GM18858 (cell line): ENCODE measurements around the gene ZDHHC16.
"Not testable (repeated sequence)": the region's sequence is repeated elsewhere in the genome, so short reads cannot be mapped to it uniquely, and the experiment has no call there.

Experiments
- ATAC-seq: cut with Tn5 transposase; IDR thresholded peaks from one replicate; pipeline ENCODE4 v1.9.1; 2021; ENCODE audit not compliant: unreplicated experiment

The ZDHHC16 gene

DNA sequence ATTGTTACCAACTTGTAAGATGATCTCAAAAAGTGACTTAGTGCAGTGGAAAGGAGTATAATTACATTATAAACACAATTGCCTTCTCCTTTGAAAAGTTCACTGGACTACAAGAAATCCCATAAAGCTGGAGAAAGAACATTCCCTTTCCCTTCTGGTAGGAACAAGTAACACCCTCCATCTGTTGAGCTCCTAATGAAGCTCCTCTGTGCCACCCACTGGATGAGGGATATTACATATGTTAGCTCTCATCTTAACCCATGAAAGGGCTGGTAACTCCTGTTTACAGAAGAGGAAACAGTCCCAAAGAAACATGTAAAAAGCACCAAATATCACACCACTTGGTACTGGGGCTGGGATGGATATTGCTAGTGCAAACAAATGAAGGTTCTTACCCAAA, 11.9 kb upstream of the ZDHHC16 start:
- ATAC-seq, result no peak

DNA sequence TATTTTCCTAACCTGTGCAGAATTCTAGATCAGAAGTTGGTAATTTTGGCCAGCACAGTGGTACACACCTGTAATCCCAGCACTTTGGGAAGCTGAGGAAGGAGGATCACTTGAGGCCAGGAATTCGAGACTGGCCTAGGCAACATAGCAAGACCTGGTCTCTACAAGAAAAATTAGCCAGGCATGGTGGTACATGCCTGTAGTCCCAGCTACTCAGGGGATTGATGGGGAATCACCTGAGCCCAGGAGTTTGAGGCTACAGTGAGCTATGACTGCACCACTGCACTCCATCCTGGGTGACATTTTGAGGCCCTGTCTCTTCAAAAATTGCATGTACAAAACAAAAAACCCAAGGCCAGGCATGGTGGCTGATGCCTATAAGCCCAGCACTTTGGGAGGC, 11.4 kb upstream of the ZDHHC16 start:
- no peak for ATAC-seq

DNA sequence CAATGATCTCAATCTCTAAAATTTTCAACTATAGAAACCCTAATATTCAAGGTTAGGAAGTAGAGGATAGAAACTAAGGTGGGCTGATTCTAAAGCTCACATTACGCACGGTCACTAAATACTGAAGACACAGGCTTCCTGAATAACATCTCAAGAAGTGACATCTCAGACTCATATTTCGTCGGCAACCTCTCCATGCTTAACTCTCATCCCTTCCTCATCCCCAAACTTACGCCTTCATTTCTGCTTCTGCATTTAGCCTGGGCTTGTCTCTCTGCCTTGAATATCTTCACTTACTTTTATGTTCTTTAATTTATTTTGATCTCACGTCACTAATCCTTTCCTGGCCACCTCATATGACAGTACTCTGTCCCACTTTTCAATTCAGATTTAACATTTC, 10.8 kb upstream of the ZDHHC16 start:
- no peak for ATAC-seq

DNA sequence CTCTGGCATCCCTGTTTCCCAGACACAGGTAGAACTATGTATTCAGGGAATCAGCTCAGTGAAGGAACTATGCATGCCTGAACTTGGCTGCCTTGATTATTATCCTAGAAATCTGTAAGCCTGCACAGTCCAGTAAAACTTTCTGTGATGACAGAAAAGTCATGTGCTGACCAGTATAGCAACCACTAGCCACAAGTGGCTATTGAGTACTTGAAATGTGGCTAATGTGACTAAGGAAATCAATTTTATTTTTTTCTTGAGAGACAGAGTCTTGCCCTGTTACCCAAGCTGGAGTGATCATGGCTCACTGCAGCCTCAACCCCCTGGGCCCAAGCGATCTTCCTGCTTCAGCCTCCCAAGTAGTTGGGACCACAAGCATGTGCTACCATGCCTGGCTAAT, 3.7 kb upstream of the ZDHHC16 start:
- ATAC-seq, result no peak

DNA sequence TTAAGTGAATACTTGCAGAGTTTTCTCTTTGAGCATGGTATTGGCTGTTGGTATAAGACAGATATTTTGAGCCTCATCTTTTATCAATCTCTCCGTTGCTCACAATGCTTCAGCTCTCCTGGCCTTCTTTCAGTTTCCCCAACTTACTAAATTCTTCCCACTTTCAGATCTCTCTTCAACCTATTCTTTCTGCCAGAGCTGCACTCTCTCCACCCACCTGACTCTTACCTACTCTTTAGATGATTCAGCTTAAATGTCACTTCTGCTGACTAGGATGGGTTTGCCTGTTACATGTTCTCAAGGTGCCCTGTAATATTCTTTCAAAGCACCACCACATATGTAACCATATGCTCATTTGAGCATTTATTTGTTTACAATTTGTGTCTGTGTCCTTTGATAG, 1.8 kb upstream of the ZDHHC16 start:
- ATAC-seq, result no peak

DNA sequence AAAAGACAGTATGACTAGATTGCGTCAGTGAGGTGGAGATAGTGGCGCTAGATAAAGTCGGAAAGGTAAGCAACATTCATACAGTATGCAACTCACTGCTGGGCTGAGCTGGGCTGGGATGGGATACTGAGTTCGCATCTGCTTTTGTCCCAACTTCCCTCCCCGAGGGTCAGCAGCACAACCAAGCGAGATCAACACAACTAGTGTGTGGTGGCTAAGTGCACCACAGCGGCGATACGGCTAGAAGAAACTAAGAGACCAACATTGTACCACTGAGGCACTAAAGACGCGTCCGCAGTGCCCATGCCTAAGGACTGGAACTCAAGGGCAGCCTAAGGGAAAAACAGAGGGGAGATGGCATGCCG, 636 bp upstream of the ZDHHC16 start:
- no peak for ATAC-seq

DNA sequence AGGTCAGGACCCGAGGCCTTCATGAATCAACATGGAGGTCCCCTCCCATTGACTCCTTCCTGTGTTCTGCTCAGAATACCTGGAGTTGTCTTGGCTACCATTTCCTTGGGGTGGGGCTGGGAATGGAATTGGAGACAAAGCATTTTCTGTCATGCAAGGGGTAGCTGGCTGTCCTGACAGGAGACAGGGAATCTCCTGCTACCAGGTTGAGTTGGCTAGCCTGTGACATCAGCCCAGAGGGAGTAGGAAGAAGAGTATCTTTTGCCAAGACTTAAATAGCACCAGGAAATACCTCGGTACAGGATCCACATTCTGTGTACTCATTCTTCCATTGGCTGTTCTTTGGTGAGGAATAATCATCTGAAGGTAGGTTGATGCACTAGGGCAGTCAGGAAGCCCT, 4.9 kb downstream of the ZDHHC16 start:
- ATAC-seq, result no peak

DNA sequence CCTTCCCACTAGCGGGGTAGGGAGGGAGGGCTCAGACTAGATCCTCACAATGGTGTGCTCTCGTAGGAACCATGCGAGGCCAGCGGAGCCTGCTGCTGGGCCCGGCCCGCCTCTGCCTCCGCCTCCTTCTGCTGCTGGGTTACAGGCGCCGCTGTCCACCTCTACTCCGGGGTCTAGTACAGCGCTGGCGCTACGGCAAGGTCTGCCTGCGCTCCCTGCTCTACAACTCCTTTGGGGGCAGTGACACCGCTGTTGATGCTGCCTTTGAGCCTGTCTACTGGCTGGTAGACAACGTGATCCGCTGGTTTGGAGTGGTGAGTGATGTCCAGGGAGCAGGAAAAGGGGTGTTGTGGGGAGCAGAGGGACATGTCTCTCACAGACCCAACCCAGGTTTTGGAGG, 5.6 kb downstream of the ZDHHC16 start:
- ATAC-seq, result no peak

DNA sequence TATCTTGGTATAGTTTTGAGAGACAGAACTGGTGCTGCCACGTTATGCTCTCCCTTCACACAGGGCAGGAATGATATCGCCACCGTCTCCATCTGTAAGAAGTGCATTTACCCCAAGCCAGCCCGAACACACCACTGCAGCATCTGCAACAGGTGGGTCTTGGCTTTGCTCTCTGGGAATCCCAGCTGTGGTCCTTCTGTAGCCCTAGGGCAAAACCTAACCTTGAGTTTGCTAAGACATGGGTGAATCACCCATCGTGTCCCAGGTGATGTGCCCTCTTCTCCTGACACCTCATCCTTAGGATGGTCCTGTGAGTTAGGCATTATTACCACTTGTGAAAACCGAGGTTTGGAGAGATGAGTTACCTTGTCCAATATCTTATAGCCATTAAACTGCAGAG, 6.4 kb downstream of the ZDHHC16 start:
- no peak for ATAC-seq

DNA sequence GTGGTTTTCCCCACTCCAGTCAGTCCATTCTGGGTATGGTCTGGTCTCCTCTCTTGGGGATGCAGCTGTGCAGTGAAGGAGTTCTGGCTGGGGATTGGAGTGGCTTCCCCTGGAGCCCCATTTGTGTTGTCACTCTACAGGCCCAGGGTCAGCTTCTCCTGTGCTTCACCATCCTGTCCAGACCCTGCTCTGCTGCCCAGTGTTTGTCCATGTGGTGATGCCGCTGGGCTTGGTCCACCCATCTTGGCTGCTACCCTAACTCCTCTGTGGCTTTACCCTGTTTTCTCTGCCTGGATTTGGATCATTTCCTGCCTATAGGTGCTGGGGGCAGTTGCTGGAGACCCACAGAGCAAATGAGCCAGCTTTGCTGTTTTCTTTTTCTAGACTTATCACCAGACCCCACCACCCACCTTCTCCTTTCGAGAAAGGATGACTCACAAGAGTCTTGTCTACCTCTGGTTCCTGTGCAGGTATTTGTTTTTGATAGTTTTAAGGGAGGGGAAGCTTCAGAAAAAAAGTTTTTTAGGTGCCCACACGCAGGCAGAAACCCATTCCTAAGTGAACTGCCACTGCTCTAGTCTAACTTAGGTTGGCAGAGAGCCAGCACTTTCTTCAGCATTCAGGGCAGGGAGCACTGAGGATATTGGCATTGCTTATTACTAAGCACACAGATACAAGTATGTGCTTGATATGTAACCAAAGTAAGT, 8.5 kb downstream of the ZDHHC16 start:
- no peak for ATAC-seq

DNA sequence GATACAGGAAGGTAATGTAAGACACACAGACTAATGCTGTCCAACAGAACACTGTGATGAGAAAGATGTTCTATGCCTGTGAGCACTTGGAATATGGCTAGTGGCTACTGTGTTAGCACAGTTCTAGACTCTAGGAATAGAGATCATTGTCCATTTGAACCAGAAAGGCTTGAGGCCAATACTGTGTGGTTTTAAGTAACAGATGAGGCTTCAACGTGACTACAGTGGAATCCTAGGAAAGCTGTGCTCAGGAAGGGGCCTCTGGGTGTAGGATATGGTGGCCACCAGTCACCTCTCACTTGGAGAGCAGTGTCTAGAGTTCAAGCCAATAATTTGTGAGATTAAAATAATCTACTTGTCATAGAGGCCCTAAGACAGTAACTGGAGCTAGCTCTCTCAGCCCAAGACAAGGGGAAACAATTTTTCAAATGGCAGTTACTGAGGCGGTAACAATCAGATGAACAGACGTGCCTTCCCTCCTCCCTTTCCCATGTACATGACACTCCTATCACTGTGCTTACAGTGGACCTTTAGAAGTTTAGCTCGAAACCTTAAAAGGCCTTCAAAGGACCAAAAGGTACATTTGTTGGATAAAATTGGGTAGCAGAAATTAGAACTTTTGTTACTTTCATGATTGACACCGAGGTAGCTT, 10.2 kb downstream of the ZDHHC16 start:
- ATAC-seq, result no peak

DNA sequence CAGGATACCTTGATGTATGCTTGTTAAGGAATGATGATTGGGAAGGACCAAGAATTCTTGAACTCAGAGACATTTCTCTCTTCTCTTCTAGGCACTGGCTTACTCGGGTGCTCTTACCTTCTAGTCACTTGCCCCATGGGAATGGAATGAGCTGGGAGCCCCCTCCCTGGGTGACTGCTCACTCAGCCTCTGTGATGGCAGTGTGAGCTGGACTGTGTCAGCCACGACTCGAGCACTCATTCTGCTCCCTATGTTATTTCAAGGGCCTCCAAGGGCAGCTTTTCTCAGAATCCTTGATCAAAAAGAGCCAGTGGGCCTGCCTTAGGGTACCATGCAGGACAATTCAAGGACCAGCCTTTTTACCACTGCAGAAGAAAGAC, 10.7 kb downstream of the ZDHHC16 start:
- no peak for ATAC-seq

DNA sequence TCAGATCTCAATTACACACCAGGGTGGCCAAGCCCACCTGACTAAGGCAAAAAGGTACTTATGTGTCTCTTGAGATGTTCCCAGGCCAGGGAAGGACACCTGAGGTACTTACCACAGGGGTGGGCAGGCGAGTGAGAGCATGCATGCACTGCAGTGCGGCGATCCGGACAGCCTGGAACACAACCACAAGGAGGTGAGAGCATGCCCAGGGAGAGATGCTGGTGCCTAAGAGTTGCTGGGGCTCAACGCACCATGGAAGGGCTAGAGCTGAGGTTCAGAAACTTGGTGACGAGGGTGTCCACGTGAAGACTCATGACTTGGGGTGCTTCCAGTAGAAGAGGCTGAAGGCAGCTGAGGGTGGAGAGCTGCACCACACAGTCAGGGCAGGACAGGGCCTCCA, 13.1 kb downstream of the ZDHHC16 start:
- ATAC-seq, result no peak

DNA sequence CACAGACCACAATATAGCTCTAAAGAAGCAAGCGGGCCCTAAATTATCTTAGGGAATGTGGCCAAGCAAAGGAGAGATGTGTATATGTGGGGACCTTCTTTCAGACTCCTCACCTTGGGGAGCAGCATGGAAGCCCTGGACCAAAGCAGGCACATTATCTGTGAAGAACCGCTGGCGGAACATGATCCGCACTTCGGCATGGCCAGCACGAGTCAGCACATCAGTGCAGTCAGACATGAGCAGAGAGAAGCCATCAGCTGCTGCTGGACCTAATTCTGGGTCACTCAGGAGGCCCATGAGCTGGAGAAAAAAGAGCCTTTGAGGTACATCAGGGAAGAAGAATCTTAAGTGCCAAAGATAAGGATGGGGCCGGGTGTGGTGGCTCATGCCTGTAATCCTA, 14.0 kb downstream of the ZDHHC16 start:
- ATAC-seq, result no peak

DNA sequence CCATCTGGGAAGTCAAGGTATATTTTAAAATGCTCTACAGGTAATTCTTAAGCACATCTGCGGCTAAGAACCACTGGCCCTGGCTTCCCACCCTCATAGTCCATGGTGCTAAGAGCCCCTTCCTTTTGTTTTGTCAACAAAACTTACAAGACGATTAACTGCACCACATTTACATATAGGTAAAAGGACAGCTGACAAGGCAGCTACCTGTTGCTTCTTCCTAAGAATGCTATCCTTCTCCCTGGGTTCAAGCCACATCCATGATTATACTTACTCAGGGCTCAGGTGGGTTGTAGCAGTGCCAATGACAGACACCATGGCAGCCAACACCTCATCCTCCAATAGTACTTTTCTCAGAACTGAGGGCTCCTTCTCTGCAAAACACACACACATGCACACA, 16.3 kb downstream of the ZDHHC16 start:
- no peak for ATAC-seq

DNA sequence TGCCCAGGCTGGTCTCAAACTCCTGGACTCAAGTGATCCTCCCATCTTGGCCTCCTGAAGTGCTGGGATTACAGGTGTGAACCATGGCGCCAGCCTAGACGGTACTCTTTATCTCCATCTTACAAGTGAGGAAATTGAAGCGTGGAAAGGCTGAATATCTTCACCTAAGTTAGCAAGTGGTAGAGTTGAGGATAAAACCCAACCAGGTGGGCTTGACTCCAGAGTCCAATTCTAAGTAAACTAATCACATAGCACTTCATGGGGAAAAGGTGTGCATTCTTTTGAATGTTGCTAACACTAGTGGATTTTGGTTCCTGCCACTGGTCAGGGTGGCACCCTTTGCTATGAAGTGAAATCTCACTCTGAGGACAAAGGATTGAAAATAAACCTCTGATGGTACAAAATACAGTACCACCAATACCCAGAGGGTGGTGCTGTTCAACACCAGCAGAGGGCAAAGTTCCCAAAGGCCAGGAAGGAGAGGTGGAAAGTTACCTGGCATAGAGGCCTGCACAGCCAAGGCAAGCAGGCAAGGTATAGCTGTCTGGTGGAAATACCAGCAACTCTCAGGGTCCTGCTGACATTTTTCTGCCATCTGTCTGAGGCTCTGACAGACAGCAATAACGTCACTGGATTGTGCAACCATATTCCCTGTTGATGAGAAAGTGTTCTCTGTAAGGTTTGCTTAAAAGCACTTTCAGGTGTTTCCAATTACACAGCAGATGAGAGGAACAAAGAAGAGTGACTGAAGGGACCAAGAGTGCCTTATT, 17.6 kb downstream of the ZDHHC16 start:
- ATAC-seq, result no peak

DNA sequence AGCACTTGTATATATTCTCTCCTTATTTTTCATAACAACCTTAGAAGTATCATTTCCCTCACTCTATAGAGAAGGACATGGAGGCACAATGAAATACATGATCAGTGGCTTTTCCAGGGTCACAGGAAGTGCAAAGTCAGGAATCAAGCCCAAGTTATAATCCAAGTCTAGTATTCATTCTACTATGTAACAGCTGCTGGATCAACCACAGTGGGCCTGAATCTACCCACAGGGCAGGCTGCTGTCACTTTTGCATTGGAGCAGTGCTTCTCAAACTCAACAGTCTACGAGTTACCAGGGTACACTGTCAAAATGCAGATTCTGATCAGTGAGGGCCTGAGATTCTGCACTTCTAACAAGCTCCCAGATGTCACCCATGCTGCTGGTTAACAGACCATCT, 18.3 kb downstream of the ZDHHC16 start:
- ATAC-seq, result no peak

DNA sequence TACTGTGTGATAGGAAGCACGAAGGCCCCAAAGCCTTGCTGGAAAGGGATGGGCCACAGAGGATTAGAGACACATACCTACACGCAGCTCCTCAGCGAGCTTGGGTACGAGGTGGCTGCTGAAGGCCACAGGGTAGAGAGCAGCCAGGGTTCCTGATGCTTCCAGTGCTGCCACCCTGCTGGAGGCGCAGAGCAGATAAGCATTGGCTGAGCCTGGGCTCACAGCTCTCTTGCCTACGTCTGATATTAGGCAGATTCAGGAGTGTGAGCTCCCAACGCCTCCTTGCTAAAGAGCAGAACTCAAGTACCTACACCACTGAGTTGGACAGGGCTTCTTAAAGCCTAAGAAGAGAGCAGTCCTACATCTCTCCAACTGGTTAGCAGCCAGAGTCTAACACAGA, 20.0 kb downstream of the ZDHHC16 start:
- ATAC-seq, result no peak

DNA sequence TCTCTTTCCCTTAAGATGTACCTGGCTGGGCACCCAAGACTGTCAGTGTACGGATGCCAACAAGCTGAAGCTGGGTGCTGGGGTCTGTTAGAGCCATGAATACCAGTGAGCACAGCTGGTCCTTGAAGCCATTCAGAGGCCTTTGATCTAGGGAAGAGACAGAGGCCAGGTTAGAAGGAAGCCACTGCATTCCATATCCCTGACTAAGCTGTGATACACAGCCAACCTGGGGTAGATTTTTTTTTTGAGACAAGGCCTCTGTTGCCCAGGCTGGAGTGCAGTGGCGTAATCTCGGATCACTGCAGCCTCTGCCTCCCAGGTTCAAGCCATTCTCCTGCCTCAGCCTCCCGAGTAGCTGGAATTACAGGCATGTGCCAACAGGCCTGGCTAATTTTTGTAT, 20.8 kb downstream of the ZDHHC16 start:
- no peak for ATAC-seq

DNA sequence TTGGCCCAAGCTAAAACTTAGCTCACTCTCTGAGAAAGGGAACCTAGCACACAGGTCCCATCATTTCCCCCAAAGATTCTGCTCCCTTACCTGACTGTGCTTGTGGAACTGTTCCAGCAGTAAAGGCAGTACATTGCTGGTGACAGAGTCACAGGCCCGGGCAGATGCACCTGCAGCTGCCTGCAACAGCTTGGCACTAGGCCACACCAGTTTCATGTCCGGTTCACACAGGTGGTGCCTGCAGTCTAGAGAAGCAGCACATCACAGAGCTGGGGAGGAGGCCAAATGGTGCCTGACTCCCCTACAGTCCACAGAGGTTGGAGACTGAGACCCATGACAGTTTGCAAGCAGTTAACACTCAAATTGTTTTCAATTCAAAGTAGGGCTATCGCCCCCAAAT, 22.2 kb downstream of the ZDHHC16 start:
- ATAC-seq, result no peak

DNA sequence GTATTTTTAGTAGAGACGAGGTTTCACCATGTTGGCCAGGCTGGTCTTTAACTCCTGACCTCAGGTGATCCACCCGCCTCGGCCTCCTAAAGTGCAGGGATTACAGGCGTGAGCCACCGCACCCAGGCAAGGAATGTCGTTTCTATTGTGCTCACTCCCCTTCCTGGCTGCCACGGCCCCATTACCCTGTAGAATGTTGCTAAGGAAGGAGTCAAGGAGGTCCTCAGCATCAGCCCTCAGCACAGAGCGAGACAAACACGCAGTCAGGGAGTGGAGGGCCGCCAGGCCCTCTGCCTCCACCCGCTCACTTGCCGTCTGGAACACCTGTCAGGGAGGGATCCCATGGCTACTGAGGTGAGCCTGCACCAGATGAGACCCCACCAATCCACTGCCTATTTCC, 22.8 kb downstream of the ZDHHC16 start:
- ATAC-seq, result not testable (repeated sequence)

DNA sequence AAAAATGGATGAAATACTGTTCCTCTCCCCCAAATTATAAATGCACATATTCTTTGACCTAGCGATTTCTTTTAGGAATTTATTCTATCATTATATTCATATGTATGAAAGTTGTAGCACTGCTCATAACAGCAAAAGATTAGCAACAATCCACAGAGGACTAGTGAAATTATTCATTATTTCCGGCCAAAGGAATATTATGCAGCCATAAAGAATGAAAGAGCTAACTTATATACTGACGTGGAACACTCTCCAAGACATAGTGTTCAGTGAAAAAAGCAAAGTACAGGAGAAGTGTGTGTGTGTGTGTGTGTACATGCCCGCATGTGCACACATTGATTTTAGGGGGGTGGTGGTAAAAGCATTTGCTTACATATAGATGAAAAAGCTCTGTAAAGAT, 28.9 kb downstream of the ZDHHC16 start:
- ATAC-seq, result no peak
